ENCODE data around the gene COL5A2. TPM values are rescaled to one million over a fixed set of nuclear protein-coding genes. Genes with fewer than 3 reads are reported as not detected.

The COL5A2 gene
- total and polyA plus RNA-seq, 4 donors: 3.2 to 83.5 (median 9.1) TPM

- no peaks in the 10 kb centered on the region for H3K9me3 ChIP-seq (ENCODE audit: control insufficient read depth in 4 of 4, low read length in 3 of 4)
- DNase-seq (ENCODE audit: low spot score): no peak
- H3K4me1 ChIP-seq (ENCODE audit: control insufficient read depth in 4 of 4, insufficient read depth in 4 of 4, low read length in 3 of 4): peaks cover 0 to 5% (median 1%) of the 10 kb centered on the region in 4 donors
- TF ChIP-seq RXRA (IDR thresholded peaks at IDR 0.05) (no peak), SP1 (IDR thresholded peaks at IDR 0.05) (no peak), TAF1 (conservative IDR thresholded peaks at IDR 0.05) (no peak), RAD21 (IDR thresholded peaks at IDR 0.05) (no peak), FOXA1 (IDR thresholded peaks at IDR 0.05) (no peak), HNF4G (IDR thresholded peaks at IDR 0.05) (no peak), YY1 (IDR thresholded peaks at IDR 0.05) (no peak), NR2F2 (IDR thresholded peaks at IDR 0.05) (no peak), JUND (IDR thresholded peaks at IDR 0.05) (no peak), FOXA2 (IDR thresholded peaks at IDR 0.05) (no peak), HNF4A (conservative IDR thresholded peaks at IDR 0.05) (no peak), EGR1 (IDR thresholded peaks at IDR 0.05; ENCODE audit: low read depth in 2 of 2) (no peak), REST (IDR thresholded peaks at IDR 0.05) (no peak), GABPA (IDR thresholded peaks at IDR 0.05 in 1 of 2, conservative IDR thresholded peaks at IDR 0.05 in 1 of 2) (no peak)
- TF ChIP-seq, protein P1, sequence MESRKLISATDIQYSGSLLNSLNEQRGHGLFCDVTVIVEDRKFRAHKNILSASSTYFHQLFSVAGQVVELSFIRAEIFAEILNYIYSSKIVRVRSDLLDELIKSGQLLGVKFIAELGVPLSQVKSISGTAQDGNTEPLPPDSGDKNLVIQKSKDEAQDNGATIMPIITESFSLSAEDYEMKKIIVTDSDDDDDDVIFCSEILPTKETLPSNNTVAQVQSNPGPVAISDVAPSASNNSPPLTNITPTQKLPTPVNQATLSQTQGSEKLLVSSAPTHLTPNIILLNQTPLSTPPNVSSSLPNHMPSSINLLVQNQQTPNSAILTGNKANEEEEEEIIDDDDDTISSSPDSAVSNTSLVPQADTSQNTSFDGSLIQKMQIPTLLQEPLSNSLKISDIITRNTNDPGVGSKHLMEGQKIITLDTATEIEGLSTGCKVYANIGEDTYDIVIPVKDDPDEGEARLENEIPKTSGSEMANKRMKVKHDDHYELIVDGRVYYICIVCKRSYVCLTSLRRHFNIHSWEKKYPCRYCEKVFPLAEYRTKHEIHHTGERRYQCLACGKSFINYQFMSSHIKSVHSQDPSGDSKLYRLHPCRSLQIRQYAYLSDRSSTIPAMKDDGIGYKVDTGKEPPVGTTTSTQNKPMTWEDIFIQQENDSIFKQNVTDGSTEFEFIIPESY (IDR thresholded peaks at IDR 0.05): no peak
- TF ChIP-seq, protein P2, sequence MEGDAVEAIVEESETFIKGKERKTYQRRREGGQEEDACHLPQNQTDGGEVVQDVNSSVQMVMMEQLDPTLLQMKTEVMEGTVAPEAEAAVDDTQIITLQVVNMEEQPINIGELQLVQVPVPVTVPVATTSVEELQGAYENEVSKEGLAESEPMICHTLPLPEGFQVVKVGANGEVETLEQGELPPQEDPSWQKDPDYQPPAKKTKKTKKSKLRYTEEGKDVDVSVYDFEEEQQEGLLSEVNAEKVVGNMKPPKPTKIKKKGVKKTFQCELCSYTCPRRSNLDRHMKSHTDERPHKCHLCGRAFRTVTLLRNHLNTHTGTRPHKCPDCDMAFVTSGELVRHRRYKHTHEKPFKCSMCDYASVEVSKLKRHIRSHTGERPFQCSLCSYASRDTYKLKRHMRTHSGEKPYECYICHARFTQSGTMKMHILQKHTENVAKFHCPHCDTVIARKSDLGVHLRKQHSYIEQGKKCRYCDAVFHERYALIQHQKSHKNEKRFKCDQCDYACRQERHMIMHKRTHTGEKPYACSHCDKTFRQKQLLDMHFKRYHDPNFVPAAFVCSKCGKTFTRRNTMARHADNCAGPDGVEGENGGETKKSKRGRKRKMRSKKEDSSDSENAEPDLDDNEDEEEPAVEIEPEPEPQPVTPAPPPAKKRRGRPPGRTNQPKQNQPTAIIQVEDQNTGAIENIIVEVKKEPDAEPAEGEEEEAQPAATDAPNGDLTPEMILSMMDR (IDR thresholded peaks at IDR 0.05; ENCODE audit: low read depth, low read length, missing input control): no peak
- TF ChIP-seq, protein P3, sequence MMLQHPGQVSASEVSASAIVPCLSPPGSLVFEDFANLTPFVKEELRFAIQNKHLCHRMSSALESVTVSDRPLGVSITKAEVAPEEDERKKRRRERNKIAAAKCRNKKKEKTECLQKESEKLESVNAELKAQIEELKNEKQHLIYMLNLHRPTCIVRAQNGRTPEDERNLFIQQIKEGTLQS (IDR thresholded peaks at IDR 0.05): no peak
- TF ChIP-seq, protein P4, sequence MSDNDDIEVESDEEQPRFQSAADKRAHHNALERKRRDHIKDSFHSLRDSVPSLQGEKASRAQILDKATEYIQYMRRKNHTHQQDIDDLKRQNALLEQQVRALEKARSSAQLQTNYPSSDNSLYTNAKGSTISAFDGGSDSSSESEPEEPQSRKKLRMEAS (IDR thresholded peaks at IDR 0.05): no peak
- no peak overlapping the region for H3K4me3 ChIP-seq (ENCODE audit: low read depth in 1 of 3, low read length in 3 of 3)
- H3K36me3 ChIP-seq (ENCODE audit: control insufficient read depth in 4 of 4, insufficient read depth in 3 of 4, low read depth in 1 of 4, low read length in 3 of 4): no peaks in the 10 kb centered on the region
- no peak overlapping the region for H3K9ac ChIP-seq (ENCODE audit: low read depth in 1 of 2, low read length in 2 of 2)
- H3K27ac ChIP-seq (ENCODE audit: low read depth in 1 of 2, low read length in 2 of 2): no peak overlapping the region
- no peaks in the 10 kb centered on the region for H3K27me3 ChIP-seq (ENCODE audit: control insufficient read depth in 4 of 4, insufficient read depth in 4 of 4, low read length in 3 of 4)
- WGBS: 90% methylated on average over 1 of the region's 1 CpG
These were observed 21.6 kb downstream of the COL5A2 start for GRCh38 chr2:189157939-189158338.
